ENCODE results near the gene ZDHHC8.

Gene ZDHHC8

DNA sequence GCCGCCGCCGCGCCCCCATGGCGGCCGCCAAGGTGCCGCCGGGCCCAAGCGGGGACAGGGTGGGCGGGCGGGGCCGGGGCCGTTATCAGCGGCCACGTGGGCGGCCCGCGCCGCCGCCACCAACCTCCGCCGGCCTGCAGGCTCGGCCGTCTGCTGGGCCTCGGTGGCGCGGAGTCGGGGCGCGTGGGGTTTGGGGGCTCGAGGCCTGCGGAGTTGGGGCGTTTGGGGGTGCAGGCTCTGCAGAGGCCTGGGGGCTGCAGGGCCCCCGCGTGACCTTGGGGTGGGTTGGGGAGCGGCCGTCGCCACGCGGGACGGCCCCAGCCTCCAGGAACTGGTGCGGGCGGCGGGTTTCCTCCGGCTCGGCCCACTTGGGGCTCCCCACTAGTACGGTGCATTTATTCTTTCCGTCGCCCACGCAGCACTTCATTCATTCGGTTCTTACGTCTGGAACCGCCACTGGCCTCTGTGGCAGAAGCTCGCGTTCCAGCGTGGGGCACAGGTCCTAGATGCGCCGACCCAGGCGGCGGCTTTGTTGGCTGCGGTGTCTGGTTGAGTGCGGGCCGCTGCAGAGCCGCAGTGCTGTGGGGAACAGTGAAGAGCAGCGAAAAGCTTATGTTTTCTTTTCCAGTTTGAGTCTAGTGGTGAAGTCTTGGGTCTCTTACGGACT, 13.8 kb upstream of the ZDHHC8 start:
- peak; percentile 21 to 52 for DNase-seq (ENCODE audit: low read depth in 1 of 2, low spot score in 1 of 2)
- Histone ChIP-seq H3K4me3 (replicated peaks; ENCODE audit: insufficient read depth, low read length) (peak overlapping the region; percentile 64), H3K27ac (replicated peaks) (peak overlapping the region; percentile 90), H3K27me3 (ENCODE audit: insufficient read depth, poor library complexity, severe bottlenecking) (no peaks in the 10 kb centered on the region)
- TF ChIP-seq, protein P1, sequence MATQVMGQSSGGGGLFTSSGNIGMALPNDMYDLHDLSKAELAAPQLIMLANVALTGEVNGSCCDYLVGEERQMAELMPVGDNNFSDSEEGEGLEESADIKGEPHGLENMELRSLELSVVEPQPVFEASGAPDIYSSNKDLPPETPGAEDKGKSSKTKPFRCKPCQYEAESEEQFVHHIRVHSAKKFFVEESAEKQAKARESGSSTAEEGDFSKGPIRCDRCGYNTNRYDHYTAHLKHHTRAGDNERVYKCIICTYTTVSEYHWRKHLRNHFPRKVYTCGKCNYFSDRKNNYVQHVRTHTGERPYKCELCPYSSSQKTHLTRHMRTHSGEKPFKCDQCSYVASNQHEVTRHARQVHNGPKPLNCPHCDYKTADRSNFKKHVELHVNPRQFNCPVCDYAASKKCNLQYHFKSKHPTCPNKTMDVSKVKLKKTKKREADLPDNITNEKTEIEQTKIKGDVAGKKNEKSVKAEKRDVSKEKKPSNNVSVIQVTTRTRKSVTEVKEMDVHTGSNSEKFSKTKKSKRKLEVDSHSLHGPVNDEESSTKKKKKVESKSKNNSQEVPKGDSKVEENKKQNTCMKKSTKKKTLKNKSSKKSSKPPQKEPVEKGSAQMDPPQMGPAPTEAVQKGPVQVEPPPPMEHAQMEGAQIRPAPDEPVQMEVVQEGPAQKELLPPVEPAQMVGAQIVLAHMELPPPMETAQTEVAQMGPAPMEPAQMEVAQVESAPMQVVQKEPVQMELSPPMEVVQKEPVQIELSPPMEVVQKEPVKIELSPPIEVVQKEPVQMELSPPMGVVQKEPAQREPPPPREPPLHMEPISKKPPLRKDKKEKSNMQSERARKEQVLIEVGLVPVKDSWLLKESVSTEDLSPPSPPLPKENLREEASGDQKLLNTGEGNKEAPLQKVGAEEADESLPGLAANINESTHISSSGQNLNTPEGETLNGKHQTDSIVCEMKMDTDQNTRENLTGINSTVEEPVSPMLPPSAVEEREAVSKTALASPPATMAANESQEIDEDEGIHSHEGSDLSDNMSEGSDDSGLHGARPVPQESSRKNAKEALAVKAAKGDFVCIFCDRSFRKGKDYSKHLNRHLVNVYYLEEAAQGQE (IDR thresholded peaks at IDR 0.05; ENCODE audit: insufficient replicate concordance, low read depth): no peak
- TF ChIP-seq SPI1 (IDR thresholded peaks at IDR 0.05; ENCODE audit: borderline replicate concordance, low read depth) (no peak), GABPA (IDR thresholded peaks at IDR 0.05; ENCODE audit: low read depth) (no peak), POLR2AphosphoS5 (IDR thresholded peaks at IDR 0.05; ENCODE audit: low read depth) (no peak)
- TF ChIP-seq, protein P2, sequence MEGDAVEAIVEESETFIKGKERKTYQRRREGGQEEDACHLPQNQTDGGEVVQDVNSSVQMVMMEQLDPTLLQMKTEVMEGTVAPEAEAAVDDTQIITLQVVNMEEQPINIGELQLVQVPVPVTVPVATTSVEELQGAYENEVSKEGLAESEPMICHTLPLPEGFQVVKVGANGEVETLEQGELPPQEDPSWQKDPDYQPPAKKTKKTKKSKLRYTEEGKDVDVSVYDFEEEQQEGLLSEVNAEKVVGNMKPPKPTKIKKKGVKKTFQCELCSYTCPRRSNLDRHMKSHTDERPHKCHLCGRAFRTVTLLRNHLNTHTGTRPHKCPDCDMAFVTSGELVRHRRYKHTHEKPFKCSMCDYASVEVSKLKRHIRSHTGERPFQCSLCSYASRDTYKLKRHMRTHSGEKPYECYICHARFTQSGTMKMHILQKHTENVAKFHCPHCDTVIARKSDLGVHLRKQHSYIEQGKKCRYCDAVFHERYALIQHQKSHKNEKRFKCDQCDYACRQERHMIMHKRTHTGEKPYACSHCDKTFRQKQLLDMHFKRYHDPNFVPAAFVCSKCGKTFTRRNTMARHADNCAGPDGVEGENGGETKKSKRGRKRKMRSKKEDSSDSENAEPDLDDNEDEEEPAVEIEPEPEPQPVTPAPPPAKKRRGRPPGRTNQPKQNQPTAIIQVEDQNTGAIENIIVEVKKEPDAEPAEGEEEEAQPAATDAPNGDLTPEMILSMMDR (IDR thresholded peaks at IDR 0.05; ENCODE audit: insufficient read depth, low read length): no peak

DNA sequence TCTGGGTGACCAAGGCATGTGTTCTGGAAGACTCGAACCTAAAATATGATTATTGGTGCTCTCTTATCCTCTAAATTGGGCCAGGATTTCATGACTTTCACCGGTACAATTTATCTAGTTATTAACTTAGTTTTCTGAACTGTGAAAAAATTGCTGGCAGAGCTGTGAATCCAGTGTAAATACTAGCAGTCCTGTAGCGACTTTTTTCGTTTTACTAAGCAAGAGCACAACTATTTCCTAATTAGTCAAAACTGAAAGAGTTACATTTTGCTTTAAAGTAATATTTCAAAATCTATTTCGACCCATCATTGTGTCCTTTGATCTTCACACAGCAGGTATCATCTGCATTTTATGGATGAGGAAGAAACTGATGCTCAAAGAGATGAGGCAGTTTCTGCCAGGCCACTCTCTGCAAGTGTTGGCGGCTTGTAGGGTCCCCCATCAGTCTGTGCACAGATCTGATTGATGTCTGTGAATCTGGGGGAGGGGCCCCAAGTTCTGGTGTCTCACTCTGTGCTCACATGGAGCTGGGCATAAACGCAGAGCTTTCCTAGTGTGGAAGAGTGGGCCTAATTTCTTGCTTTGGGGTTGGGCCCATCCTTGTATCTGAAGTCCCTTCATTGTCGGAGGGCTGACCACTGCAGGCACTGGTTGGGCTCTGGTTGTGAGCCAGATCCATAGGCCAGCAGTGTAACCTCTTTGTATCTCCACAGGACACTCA, 13.1 kb upstream of the ZDHHC8 start:
- Histone ChIP-seq H3K27me3 (ENCODE audit: insufficient read depth, poor library complexity, severe bottlenecking) (no peaks in the 10 kb centered on the region), H3K4me3 (replicated peaks; ENCODE audit: insufficient read depth, low read length) (peak overlapping the region; percentile 64), H3K27ac (replicated peaks) (peak overlapping the region; percentile 90)
- no peak for DNase-seq (ENCODE audit: low read depth in 1 of 2, low spot score in 1 of 2)
- 0 out of 2 replicates have a peak, but pooled peaks have one; percentile 19 for TF ChIP-seq POLR2AphosphoS5 (IDR thresholded peaks at IDR 0.05; ENCODE audit: low read depth)
- TF ChIP-seq SPI1 (IDR thresholded peaks at IDR 0.05; ENCODE audit: borderline replicate concordance, low read depth): no peak
- no peak for TF ChIP-seq GABPA (IDR thresholded peaks at IDR 0.05; ENCODE audit: low read depth)

DNA sequence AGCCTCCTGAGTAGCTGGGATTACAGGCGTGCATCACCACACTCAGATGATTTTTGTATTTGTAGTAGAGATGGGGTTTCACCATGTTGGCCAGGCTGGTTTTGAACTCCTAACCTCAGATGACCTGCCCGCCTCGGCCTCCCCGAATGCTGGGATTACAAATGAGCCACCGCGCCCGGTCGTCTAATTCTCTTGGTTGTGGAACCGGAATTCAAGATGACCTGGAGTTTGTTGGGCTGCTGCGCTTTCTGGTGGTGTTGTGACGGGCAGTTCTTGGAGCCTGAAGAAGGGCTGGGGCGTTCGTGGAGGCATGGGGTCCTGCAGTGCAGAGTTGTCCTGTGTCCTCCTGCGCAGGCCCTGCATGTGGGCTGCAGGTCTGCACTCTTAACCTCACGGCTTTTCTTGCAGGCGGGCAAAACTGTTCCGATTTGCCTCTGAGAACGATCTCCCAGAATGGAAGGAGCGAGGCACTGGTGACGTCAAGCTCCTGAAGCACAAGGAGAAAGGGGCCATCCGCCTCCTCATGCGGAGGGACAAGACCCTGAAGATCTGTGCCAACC, 9.7 kb upstream of the ZDHHC8 start:
- TF ChIP-seq SPI1 (IDR thresholded peaks at IDR 0.05; ENCODE audit: borderline replicate concordance, low read depth) (no peak), POLR2AphosphoS5 (IDR thresholded peaks at IDR 0.05; ENCODE audit: low read depth) (peak; percentile 32)
- no peak for DNase-seq (ENCODE audit: low read depth in 1 of 2, low spot score in 1 of 2)
- Histone ChIP-seq H3K27ac (replicated peaks) (no peak overlapping the region), H3K27me3 (ENCODE audit: insufficient read depth, poor library complexity, severe bottlenecking) (no peaks in the 10 kb centered on the region), H3K4me3 (replicated peaks; ENCODE audit: insufficient read depth, low read length) (no peak overlapping the region)

DNA sequence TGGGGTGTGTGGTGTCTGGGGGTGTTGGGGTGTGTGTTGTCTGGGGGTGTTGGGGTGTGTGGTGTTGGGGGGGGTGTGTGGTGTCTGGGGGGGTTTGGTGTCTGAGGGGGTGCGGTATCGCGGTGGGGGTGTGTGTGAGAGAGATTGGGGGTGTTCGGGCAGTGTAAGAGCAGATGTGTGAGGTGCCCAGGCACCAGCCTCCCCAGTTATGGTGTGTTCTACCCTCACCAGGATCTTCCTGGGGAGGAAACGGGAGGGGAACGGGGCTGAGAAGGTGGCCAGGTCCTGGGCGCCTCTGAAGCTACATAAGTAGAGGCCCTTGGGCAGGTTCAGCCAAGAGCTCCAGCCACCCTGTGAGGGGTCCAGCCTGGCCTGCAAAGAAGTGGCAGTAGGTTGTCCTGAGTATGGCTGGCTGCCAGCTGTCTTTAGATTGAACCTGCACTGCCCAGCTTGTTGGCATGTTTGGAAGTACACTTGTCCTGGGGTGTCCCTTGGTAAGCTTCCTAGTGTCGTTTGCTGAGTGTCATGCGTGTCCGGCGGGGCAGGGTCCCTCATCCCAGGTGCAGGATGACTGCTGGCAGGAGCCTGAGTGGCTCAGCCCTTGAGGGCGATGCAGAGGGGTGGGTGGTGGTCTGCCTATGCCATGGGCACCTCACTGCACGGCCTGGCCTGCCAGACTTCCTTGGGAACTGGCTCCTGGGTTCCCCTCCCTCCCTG, 8.1 kb upstream of the ZDHHC8 start:
- H3K4me3 ChIP-seq (replicated peaks; ENCODE audit: insufficient read depth, low read length): no peak overlapping the region
- TF ChIP-seq, protein P1 (IDR thresholded peaks at IDR 0.05; ENCODE audit: insufficient replicate concordance, low read depth): no peak
- TF ChIP-seq GABPA (IDR thresholded peaks at IDR 0.05; ENCODE audit: low read depth) (no peak), SPI1 (IDR thresholded peaks at IDR 0.05; ENCODE audit: borderline replicate concordance, low read depth) (no peak), POLR2AphosphoS5 (IDR thresholded peaks at IDR 0.05; ENCODE audit: low read depth) (no peak)
- TF ChIP-seq, protein P2 (IDR thresholded peaks at IDR 0.05; ENCODE audit: insufficient read depth, low read length): no peak
- no peak for DNase-seq (ENCODE audit: low read depth in 1 of 2, low spot score in 1 of 2)
- no peak overlapping the region for H3K27ac ChIP-seq (replicated peaks)
- H3K27me3 ChIP-seq (ENCODE audit: insufficient read depth, poor library complexity, severe bottlenecking): no peaks in the 10 kb centered on the region

Measured in HL-60 (cell line).